Testis (tissue), 2 donors: ENCODE data around the gene CD48.

Experiments
- POLR2A ChIP-seq: fragments of 450-650 bp; IDR thresholded peaks from one replicate; pipeline ENCODE4 v1.6.1; 2017; ENCODE audit warnings: antibody characterized with exemption, mild to moderate bottlenecking, moderate library complexity
- TF ChIP-seq, protein P1 (sequence below), 3 experiments: fragments of 450-650 bp in 2 of 3; fragments of 200-600 bp in 1 of 3; sonication (generic) in 1 of 3; IDR thresholded peaks; one replicate each; pipeline ENCODE4 v1.5.1; 2016 to 2019; ENCODE audit warnings: antibody characterized with exemption in 3 of 3, mild to moderate bottlenecking in 2 of 3, moderate library complexity in 1 of 3

DNA sequence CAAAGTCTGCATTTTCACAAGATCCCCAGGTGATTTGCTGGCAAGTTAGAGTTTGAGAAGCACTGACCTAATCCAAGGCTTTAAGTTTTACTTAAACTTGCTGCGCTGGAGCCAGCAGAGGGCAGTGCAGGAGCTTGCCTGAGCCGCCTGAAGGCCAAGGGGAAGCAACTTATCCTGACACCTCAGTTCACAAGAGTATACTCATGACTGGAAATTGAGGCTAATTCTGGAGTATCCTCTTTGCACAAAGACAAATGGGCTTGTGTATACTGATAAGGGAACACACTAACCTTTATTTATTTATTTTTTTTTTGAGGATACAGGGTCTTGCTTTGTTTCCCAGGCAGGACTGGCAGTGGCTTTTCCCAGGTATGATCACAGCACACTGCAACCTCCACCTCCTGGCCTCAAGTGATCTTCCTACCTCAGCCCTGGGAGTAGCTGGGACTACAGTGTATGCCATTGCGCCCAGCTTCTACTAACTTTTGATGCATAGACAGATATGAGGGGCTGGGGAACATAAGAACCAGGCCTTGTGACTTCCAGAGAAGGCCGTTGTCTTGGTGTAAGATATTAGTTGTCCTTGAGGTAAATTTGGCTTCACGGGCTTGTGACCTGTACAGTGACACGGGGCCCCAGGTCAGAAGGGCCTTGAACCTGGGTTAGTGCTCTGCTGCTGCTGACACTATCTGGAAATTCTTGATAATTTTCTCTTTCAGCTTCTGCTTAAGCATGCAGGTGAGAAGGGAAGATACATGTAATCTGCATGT is 35.8 kb downstream of the CD48 start:
- TF ChIP-seq, protein P1, sequence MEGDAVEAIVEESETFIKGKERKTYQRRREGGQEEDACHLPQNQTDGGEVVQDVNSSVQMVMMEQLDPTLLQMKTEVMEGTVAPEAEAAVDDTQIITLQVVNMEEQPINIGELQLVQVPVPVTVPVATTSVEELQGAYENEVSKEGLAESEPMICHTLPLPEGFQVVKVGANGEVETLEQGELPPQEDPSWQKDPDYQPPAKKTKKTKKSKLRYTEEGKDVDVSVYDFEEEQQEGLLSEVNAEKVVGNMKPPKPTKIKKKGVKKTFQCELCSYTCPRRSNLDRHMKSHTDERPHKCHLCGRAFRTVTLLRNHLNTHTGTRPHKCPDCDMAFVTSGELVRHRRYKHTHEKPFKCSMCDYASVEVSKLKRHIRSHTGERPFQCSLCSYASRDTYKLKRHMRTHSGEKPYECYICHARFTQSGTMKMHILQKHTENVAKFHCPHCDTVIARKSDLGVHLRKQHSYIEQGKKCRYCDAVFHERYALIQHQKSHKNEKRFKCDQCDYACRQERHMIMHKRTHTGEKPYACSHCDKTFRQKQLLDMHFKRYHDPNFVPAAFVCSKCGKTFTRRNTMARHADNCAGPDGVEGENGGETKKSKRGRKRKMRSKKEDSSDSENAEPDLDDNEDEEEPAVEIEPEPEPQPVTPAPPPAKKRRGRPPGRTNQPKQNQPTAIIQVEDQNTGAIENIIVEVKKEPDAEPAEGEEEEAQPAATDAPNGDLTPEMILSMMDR (IDR thresholded peaks at IDR 0.05) = peak; percentile 38 to 57 (median 43)
- no peak for TF ChIP-seq POLR2A
